Fibroblast of skin of left biceps (primary cell): ENCODE measurements around the gene GALNTL6.
"Not testable (repeated sequence)": the region's sequence is repeated elsewhere in the genome, so short reads cannot be mapped to it uniquely, and the experiment has no call there.

ENCODE experiments used
- DNase-seq, 2 experiments: peaks; one replicate each; pipeline ENCODE4 v3.0.0-alpha.2; 2013; ENCODE audit warnings: low read depth in 2 of 2

GALNTL6 gene

DNA sequence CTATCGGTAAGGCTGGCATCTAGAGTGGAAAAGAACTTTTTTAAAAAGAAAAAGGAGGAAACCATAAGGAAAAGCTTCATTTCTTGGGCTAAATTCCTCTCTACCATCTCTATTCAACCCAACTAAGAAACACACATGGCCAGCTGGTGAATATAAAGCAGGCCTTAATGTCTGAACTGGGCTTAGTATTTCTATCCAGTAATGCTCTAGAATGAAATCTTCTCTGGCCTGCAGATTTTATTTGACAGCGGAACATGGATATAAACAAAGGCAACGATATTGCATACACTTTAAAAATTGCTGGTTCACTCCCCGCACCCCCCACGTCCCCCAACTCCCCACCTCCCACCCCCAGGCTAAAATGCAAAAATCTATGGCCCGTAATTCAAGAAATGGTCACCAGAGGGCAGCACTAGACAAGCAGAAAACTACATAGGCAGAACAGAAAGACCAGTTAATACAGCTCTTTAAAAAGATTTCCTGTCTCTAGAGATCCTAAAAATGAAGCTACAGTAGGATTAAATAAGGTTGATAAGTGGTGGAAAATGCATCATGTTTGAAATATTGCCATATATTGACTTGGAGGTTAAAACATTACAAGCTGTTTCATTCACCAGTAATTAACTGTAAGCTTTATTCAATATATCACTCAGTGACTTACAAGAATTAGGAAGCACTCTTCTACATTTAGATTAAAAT is 1200.2 kb downstream of the GALNTL6 start:
- peak in 1 of 2 experiments; percentile 9 for DNase-seq

DNA sequence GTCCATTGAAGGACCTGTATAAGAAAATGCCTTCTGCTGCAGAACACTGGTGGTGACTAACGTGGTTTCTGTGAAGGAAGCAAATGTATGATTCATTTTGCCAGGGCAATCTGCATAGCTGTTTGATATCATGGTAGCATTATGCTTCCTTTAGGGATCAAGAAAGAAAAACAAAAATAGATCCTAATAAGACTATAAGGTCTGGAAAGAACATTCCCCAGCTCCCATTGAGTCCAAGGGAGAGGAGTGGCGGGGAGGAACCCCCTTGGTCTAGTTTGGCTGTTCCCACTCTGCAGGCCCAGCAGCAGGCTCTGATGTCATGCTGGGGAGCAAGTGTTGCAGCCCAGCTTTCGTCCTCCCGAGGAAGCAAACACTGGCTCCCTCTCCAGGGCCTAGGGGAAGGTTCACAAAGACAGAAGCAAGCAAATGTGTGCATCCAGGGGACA is 1200.9 kb downstream of the GALNTL6 start:
- peak in 1 of 2 experiments; percentile 15 for DNase-seq

DNA sequence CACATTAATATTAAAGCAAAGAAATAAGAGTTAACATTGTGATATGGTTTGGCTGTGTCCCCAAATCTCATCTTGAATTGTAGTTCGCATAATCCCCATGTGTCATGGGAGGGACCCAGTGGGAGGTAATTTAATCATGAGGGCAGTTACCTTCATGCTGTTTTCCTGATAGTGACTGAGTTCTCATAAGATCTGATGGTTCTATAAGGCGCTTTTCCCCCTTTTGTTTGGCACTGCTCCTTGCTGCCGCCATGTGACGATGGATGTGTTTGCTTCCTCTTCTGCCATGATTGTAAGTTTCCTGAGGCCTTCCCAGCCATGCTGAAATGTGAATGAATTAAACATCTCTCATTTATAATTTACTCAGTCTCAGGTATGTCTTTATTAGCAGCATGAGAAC is 1201.6 kb downstream of the GALNTL6 start:
- DNase-seq = no peak

DNA sequence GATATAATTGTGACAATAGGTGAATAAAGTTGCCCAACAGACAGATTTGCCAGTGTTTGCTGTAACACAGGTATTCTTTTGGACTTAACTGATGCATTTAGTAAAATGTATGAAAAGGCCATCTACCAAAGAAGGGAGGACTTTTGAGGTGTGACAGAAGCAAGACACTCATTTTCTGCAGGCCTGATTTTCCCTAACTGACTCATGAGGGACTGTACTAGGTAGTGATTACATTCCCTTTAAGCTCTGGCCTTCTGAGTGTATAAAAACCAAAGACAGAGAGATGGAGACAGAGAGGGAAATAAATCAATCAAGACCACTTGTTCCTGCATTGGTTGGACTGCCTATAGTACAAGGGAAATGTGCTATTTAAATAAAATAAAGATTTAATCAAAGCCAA is 1204.6 kb downstream of the GALNTL6 start:
- no peak for DNase-seq

DNA sequence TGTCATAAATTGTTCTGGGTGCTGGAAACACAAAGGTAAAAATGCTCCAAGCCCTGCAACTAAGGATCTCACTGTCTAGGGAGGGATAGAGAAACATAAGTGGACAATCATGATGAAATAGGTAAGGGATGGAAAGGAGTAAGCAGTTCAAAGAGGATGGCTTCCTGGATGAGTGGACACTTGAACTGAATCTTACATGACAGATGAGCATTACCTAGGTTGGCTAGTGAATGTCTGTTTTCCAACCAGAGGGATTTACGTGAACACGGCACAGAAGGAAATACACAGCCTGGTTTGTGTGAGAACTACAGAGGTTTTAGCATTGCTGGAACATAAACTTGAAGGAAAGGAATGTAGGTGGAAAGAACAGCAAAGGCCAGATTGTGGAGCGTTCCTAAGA is 1205.2 kb downstream of the GALNTL6 start:
- DNase-seq = no peak

DNA sequence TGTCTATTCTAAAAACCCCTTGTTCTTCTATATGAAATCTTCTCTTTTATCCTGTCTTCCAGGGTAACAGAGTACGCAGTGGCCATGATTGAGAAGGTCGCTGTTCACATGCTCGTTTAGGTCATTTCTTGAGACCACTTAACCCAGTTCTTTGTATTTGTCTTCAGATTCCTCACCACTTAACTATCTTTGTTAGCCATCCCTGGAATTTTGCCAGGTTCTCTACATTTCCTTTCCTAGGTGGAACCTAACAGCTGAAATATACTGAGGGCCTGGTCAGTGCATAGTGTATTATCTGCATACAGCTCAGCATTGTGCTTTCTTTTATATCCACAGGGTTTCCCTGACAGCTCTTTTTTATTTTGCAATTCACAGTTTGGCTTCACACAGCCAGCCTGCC is 1206.5 kb downstream of the GALNTL6 start:
- DNase-seq = no peak

DNA sequence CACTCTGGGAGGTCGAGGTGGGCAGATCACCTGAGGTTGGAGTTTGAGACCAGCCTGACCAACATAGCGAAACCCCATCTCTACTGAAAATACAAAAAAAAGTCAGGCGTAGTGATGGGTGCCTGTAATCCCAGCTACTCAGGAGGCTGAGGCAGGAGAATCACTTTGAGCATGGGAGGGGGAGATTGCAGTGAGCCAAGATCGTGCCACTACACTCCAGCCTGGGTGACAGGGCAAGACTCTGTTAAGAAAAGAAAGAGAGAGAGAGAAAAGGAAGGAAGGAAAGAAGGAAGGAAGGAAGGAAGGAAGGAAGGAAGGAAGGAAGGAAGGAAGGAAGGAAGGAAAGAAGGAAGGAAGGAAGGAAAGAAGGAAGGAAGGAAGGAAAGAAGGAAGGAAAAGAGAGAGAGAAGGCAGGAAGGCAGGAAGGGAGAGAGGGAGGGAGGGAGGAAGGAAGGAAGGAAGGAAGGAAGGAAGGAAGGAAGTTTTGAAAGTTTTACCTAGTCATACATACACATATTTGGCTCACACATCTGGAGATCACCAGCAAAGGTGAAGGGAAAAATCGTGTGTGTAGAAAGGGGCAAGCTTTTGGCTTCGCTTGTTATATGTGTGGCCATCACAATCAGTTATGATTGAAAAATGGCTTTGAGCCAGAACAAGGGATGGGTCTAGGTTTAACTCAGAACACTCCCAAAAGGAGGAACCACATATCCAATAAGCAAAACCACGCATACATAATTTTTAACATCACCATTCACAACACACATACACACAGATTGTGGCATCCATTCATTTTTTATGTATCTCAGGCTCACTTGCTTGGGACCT is 1208.8 kb downstream of the GALNTL6 start:
- not testable (repeated sequence) for DNase-seq

DNA sequence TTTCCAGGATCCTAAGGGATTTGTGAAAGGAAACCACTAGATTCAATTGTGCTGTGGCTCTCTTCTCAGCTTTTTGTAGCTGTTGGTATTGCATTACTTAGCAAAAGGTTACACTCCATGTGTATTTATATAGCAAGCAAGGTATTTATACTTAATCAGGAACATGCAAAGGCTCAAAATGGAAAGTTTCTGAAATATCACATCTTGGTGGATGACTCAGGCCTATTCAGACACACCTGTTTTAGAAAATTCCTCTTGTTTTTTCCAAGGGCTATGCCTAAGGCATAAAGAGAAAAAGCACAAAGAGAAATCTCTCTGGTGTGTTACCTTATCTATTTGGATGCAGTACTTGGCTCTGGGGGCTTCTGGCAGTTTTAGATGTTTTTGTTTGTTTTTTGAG is 1211.0 kb downstream of the GALNTL6 start:
- DNase-seq = no peak

DNA sequence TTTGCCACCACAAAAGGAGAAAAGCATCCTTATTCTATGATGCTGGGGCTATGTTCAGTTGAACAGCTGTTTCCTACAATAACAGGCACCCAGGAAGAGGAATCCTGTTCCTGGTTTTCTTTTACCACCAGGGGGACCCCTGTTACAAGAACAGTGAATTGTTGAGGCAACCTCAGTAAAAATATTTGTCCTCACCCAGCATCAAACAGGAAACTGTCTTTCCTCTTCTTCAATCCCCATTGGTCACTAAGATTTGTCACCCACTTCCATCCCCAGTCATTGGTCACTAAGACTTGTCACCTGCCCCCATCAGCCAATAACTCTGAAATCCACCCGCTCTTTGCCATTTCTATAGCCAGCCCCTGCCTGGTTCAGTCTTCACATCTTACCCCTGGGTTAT is 1211.9 kb downstream of the GALNTL6 start:
- DNase-seq = peak; percentile 19 to 20

DNA sequence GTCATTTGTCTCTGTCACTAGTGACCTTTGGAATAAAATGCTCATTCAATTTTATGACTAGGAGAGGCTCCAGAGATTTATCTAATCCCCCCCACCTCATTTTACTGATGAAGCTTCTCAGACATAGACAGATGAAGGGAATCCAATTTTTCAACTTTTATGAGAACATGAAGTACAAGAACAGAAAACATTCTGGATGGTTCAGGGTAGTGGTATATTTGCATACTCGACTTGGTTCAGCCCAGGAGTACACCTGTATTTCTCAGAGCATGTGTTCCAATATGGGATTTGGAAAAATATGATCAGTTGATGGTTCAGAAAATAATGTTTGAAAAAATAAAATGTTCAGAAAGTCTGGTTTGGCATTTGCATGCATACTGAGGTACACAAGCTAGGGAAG is 1224.0 kb downstream of the GALNTL6 start:
- no peak for DNase-seq

DNA sequence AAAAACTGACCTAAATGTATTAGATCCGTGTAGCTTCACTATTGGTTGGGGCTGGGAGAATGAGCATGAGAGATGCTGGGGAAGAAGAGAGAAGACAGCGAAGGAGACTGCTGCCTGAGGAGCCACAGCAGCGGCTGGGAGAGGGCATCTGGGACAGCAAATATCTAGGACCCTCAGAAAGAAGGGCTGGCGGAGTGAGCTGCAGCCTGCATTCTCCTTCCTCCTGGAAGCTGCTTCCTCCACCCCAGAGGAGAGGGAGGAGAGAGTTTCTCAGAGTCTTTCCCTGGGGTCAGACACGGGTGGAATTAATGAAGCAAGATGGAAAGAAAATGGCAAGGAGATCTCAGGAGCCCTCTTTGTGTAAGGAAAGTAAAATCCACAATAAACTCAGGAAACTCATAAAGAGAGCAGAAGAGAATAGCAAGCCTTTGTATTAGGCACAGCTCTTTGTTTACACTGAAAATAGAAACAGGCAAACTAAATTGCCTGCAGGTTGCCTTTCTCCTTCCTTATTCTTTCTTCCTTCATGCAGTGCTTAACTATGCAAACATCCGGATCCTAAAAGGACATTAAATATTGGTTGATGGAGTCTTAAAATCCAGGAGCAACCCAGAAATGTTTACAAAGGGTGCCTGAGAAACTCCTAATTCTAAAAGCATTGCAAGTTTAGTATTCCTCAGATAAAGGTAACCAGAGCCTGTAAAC is 1225.1 kb downstream of the GALNTL6 start:
- DNase-seq = no peak

DNA sequence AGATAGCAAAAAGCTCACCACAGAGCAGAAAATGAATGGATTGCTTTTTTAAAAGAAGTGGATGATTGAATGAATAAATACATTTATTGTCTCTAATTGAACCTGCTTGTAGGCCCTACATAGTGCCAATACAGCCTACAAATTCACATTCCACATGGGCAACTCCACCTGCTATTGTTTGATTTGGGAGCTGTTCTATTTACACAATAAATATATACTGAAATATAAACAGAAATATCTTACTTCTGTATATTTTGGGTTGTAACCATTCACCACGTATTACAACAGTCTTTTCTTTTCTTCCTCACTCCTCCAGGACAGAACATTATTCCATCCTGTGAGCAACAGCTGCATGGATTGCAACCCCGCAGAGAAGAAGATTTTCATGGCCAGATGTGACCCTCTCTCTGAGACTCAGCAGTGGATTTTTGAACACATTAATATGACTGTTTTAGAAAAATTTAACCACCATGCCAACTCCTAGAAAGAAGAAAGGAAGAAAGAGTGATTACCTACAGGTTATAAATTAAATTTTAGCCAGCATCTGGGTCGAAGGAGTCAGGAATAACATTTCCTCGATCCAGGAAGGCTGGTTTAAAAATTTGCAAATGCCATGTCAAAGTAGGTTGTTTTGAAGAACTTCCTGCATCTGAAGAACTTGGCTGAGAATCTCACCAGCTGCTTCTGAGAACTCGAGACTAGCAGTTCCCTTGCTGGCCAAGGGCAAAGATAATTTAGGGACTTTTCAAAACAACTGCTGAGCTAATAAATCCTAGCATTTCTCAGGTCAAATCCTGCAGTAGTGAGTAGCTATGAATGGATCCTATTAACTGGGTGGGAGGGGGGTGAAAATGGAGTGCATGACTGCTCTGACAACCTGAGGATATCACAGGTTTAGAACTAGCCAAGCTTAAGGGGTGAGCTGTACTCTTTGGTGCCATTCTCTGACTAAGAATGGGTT is 1226.7 kb downstream of the GALNTL6 start:
- no peak for DNase-seq

DNA sequence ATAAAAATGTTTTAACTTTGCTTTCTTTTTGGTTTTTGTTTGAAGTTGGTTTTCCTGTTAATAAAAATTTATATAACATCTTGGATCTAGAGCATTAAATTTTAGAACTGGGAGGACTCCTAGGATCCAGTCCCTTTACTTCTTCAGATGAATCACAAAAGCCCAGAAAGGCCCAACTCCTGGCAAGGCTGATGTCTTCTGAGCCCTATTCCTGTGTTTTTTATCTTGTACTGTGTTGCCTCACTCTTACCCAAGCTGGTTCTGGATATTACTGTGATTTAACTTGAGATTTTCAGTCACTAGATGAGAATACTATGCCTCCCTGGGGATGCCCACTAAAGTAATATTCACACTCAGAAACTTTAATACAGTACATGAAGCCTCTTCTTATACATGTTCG is 1228.3 kb downstream of the GALNTL6 start:
- no peak for DNase-seq

DNA sequence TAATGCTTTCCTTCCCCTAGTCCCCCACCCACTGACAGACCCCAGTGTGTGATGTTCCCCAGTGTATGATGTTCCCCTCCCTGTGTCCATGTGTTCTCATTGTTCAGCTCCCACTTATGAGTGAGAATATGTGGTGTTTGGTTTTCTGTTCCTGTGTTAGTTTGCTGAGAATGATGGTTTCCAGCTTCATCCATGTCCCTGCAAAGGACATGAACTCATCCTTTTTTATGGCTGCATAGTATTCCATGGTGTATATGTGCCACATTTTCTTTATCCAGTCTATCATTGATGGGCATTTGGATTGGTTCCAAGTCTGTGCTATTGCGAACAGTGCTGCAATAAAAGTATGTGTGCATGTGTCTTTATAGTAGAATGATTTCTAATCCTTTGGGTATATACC is 1228.9 kb downstream of the GALNTL6 start:
- DNase-seq = not testable (repeated sequence)

DNA sequence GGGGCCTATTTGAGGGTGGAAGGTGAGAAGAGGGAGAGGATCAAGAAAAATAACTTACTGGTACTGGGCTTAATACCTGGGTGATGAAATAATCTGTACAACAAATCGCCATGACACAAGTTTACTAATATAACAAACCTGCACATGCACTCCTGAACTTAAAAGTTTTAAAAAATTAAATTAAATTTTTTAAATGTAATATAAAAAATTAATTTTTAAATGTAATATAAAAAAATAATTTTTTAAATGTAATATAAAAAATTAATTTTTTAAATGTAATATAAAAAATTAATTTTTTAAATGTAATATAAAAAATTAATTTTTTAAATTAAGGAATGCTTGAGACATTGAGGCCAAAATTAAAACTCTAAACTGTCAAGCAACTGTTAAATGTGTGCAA is 1231.1 kb downstream of the GALNTL6 start:
- DNase-seq = no peak

DNA sequence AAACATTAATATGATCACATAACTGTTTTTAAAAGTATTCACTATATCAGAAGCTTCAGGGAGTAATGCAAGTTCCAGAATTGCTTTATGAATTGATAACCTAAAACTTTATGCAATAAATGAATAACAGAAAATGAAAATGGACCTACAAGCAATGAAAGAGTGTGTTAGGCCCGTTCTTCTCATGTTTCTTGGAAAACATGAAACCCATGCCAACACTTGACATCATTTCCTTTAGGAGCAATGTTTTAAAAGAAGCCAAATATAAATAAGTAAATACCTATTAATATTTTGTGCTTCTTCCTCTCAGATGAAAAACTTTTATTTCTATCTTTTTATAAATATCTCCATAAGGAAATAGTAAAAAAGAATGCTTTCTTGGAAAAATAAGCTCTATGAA is 1232.4 kb downstream of the GALNTL6 start:
- DNase-seq = no peak

DNA sequence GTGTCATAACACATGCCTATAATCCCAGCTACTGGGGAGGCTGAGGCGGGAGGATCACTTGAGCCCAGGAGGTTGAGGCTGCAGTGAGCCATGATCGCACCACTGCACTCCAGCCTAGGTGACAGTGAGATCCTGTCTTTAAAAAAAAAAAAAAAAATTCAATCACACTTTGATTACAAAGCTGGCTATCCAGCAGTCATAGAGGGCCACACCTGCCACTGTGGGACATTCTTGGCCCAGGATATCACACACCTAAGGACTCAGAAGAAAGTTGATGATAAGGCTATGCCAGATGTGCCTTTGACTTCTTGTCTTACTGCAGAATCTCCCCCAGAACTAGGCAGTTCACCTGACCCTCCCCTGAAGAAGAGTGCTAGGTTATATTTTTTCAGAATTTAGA is 1232.9 kb downstream of the GALNTL6 start:
- no peak for DNase-seq

DNA sequence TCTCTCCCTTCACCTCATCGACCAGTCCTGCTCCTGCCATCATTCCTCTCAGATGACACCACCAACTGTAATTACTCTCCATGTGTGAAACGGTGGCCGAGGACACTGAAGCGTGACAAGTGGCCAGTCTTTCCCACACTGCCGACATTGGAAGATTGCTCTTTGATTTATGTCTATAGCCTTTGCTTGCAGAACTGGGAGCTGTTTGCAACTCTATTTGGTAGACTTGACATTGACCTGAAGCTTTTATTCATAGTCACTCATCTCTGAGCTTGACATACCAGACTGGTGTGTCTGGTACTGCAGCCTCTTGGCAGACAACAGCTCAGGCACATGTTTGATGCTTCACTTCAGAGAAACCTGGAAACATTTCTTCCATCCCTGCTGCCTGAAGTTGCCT is 1233.6 kb downstream of the GALNTL6 start:
- no peak for DNase-seq

DNA sequence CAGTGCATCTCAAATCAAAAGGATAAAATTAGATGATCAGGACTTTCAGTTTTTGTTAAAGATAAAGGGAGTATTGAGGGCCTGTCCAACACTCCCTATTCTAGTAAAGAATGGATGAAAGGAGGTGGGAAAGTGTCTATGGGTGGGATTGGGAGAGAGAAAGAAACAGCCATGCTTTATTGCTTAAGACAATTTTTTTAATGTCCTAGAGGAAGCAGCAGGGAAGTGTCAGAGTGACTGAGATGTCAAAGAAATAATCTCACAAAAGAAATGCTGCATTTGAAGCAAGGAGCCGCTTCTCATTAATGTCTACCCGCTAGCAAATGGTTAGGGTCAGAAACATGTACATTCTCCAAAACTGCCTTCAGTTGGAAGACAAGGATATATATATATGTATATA is 1238.0 kb downstream of the GALNTL6 start:
- no peak for DNase-seq

DNA sequence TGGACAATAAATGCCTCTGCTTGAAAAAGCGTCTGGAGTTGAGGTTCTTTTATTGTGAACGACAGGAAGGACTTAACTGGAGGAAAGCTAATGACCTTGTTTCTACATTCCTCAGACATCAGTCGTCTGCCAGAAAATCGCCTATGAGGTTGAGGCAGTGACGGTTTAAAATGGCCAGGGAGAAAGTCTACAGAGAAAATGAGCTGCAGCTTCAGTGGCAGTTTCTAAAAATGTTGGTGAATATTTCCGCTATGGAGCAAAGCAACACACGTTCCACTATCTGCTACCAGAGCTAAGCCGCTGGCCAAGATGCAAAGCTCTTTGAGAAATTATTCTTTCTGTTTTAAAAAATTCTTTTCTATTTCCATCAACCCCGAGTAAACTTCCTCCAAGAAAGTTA is 1238.5 kb downstream of the GALNTL6 start:
- no peak for DNase-seq

DNA sequence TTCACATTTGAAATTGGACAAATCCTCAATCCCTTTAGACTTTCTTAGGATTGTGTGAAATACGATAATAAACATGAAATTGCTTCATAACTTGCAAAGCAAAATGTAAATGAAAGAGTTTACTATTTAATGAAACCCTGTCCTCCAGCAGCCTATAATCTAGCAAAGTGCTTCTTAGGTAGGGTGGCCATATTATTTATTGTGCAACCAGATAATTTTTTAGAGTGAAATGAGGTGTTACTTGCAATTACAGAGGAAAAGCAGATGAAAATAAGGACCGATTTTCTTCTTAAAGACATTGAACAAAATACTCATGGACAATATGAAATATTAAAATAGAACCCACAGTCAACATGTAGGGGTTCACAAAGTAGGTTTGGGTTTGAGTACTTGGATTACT is 1239.2 kb downstream of the GALNTL6 start:
- DNase-seq = no peak
